Ovary (tissue), 3 donors: ENCODE measurements around the gene KLK10.

Experiments
- CTCF ChIP-seq, 3 donors: fragments of 450-650 bp in 2 of 3; fragments of 200-600 bp in 1 of 3; IDR thresholded peaks; one replicate each; pipeline versions ENCODE4 v1.5.1 to v1.8.0; 2016 to 2022; ENCODE audit warnings: antibody characterized with exemption in 3 of 3, mild to moderate bottlenecking in 1 of 3
- POLR2A ChIP-seq: fragments of 450-650 bp; IDR thresholded peaks from one replicate; pipeline ENCODE4 v1.6.1; 2017; ENCODE audit warnings: antibody characterized with exemption, mild to moderate bottlenecking, moderate library complexity
- donor health status: DM: no; HTN: no; CAD: no.

GRCh38 chr19:51026554-51026831 is 7.0 kb upstream of the KLK10 start, which contains the start of gene KLK11:
- TF ChIP-seq CTCF (IDR thresholded peaks at IDR 0.05): no peak
- TF ChIP-seq POLR2A: no peak
